Neuronal stem cell (in vitro differentiated cells): ENCODE measurements around the gene SPOP.

Experiments used
- DNase-seq: peaks from one replicate; pipeline ENCODE4 v3.0.0-alpha.2; 2013; ENCODE audit warnings: low spot score
- H2AFZ ChIP-seq: one replicate; pipeline ENCODE4 v1.6.1; 2013; ENCODE audit warnings: mild to moderate bottlenecking, low read length, inconsistent platforms
- H2AK5ac ChIP-seq: 2 replicates; pipeline ENCODE4 v1.6.1; 2013; ENCODE audit warnings: low read depth, mild to moderate bottlenecking, inconsistent platforms, low read length, moderate library complexity, mixed read lengths
- H2BK120ac ChIP-seq: 2 replicates; pipeline ENCODE4 v1.6.1; 2013; ENCODE audit warnings: low read depth, mild to moderate bottlenecking, inconsistent platforms, low read length, moderate library complexity, mixed read lengths
- H2BK12ac ChIP-seq: one replicate; pipeline ENCODE4 v1.6.1; 2013; ENCODE audit warnings: low read length, inconsistent platforms
- H2BK15ac ChIP-seq: 2 replicates; pipeline ENCODE4 v1.6.1; 2013; ENCODE audit warnings: mild to moderate bottlenecking, low read length, inconsistent platforms, mixed read lengths
- H2BK5ac ChIP-seq: one replicate; pipeline ENCODE4 v1.6.1; 2013; ENCODE audit warnings: inconsistent platforms, mild to moderate bottlenecking, low read length, moderate library complexity
- H3K14ac ChIP-seq: one replicate; pipeline ENCODE4 v1.6.1; 2013; ENCODE audit warnings: low read length, inconsistent platforms
- H3K18ac ChIP-seq: 2 replicates; pipeline ENCODE4 v1.6.1; 2013; ENCODE audit warnings: low read length, inconsistent platforms
- H3K23ac ChIP-seq: 2 replicates; pipeline ENCODE4 v1.6.1; 2013; ENCODE audit warnings: low read depth, mild to moderate bottlenecking, mixed read lengths, low read length, inconsistent platforms; ENCODE audit not compliant: poor library complexity
- H3K27ac ChIP-seq: replicated peaks from 3 replicates; pipeline ENCODE4 v1.5.1; 2013; ENCODE audit warnings: low read length, inconsistent platforms
- H3K27me3 ChIP-seq, 3 experiments: 2 replicates each; pipeline ENCODE4 v1.6.1; 2013; ENCODE audit warnings: low read length in 3 of 3, mild to moderate bottlenecking in 2 of 3, inconsistent platforms in 1 of 3, low read depth in 1 of 3, mixed read lengths in 1 of 3, moderate library complexity in 1 of 3; ENCODE audit not compliant: control insufficient read depth in 3 of 3, insufficient read depth in 3 of 3
- H3K36me3 ChIP-seq, 2 donors: replicated peaks in 1 of 2; 2 replicates each; pipeline ENCODE4 v1.6.1; 2013; ENCODE audit warnings: low read length in 2 of 2; ENCODE audit not compliant: control insufficient read depth in 2 of 2, insufficient read depth in 2 of 2
- H3K4ac ChIP-seq: 2 replicates; pipeline ENCODE4 v1.6.1; 2013; ENCODE audit warnings: inconsistent platforms, mild to moderate bottlenecking, low read length, moderate library complexity
- H3K4me1 ChIP-seq, 2 donors: 1 replicate in 1 of 2; 2 replicates in 1 of 2; pipeline ENCODE4 v1.6.1; 2013; ENCODE audit warnings: low read length in 2 of 2, low read depth in 1 of 2; ENCODE audit not compliant: control insufficient read depth in 2 of 2, insufficient read depth in 1 of 2
- H3K4me2 ChIP-seq: one replicate; pipeline ENCODE4 v1.6.1; 2013; ENCODE audit warnings: mild to moderate bottlenecking, low read length, inconsistent platforms; ENCODE audit not compliant: insufficient read depth, poor library complexity, severe bottlenecking
- H3K4me3 ChIP-seq, 2 donors: 2 replicates each; pipeline ENCODE4 v1.5.1; 2013; ENCODE audit warnings: low read length in 2 of 2, mild to moderate bottlenecking in 2 of 2, inconsistent platforms in 1 of 2, moderate library complexity in 1 of 2
- H3K79me1 ChIP-seq: one replicate; pipeline ENCODE4 v1.6.1; 2013; ENCODE audit warnings: low read depth, mild to moderate bottlenecking, inconsistent platforms, low read length, moderate library complexity
- H3K9ac ChIP-seq: one replicate; pipeline ENCODE4 v1.6.1; 2013; ENCODE audit warnings: mild to moderate bottlenecking, low read depth, low read length, inconsistent platforms; ENCODE audit not compliant: poor library complexity
- H3K9me3 ChIP-seq, 2 donors: replicated peaks in 1 of 2; 2 replicates each; pipeline versions ENCODE3 to v1.6.1; 2013; ENCODE audit warnings: low read length in 2 of 2, mild to moderate bottlenecking in 2 of 2, inconsistent platforms in 1 of 2, low read depth in 1 of 2, mixed read lengths in 1 of 2, moderate library complexity in 1 of 2; ENCODE audit not compliant: control insufficient read depth in 2 of 2, insufficient read depth in 1 of 2
- H4K8ac ChIP-seq: one replicate; pipeline ENCODE4 v1.6.1; 2013; ENCODE audit warnings: low read depth, mild to moderate bottlenecking, inconsistent platforms, low read length, moderate library complexity
- H4K91ac ChIP-seq: one replicate; pipeline ENCODE4 v1.6.1; 2013; ENCODE audit warnings: low read length, low read depth, mild to moderate bottlenecking, inconsistent platforms; ENCODE audit not compliant: poor library complexity
- WGBS, 2 donors: extraction: QIAGEN DNeasy Blood & Tissue Kit; methylation state at CpG; one replicate each; pipeline ENCODE4 v1.1.7; 2013; ENCODE audit warnings: missing lambda C conversion rate in 2 of 2, mixed read lengths in 1 of 2; ENCODE audit not compliant: insufficient read length in 2 of 2, insufficient replicate concordance in 1 of 2; ENCODE audit errors: extremely low coverage in 2 of 2; 5-methylcytosine and 5-hydroxymethylcytosine counted together

Gene SPOP

GRCh38 chr17:49664706-49665211 is 13.1 kb downstream of the SPOP start:
- no peak overlapping the region for H3K18ac ChIP-seq
- no peaks in the 10 kb centered on the region for H3K9me3 ChIP-seq
- H3K79me1 ChIP-seq: peaks cover 4% of the 10 kb centered on the region

GRCh38 chr17:49659661-49660382 is 18.1 kb downstream of the SPOP start:
- H3K9me3 ChIP-seq: no peaks in the 10 kb centered on the region
- no peak overlapping the region for H4K8ac ChIP-seq
- H3K4me2 ChIP-seq: no peak overlapping the region
- no peak overlapping the region for H3K23ac ChIP-seq
- H3K4me3 ChIP-seq: no peak overlapping the region
- no peak overlapping the region for H3K27ac ChIP-seq
- no peak overlapping the region for H2AFZ ChIP-seq
- no peak overlapping the region for H2BK5ac ChIP-seq
- no peak overlapping the region for H2AK5ac ChIP-seq
- peaks cover 2% of the 10 kb centered on the region for H3K79me1 ChIP-seq
- H3K14ac ChIP-seq: no peak overlapping the region
- H3K36me3 ChIP-seq: peaks cover 0 to 27% of the 10 kb centered on the region in 2 donors
- no peak overlapping the region for H2BK15ac ChIP-seq
- 100% methylated on average over 1 of the region's 3 CpGs; no CpG with 5 or more reads in 1 of the 2 donors for WGBS, 2 donors
- H2BK12ac ChIP-seq: no peak overlapping the region
- no peak overlapping the region for H2BK120ac ChIP-seq
- H3K18ac ChIP-seq: no peak overlapping the region
- no peak overlapping the region for H3K4ac ChIP-seq
- H3K4me1 ChIP-seq: no peaks in the 10 kb centered on the region
- H4K91ac ChIP-seq: no peak overlapping the region
- H3K27me3 ChIP-seq: no peaks in the 10 kb centered on the region
- DNase-seq: no peak
- no peak overlapping the region for H3K9ac ChIP-seq

More at GRCh38 chr17:49664706-49665211, 13.1 kb downstream of the SPOP start:
- no peak overlapping the region for H3K9ac ChIP-seq
- no peak overlapping the region for H2AFZ ChIP-seq
- H4K8ac ChIP-seq: no peak overlapping the region
- no peaks in the 10 kb centered on the region for H3K27me3 ChIP-seq
- H3K14ac ChIP-seq: no peak overlapping the region
- H3K27ac ChIP-seq: no peak overlapping the region
- H3K4me3 ChIP-seq: no peak overlapping the region
- no peak overlapping the region for H2BK5ac ChIP-seq
- H2AK5ac ChIP-seq: no peak overlapping the region
- H2BK15ac ChIP-seq: no peak overlapping the region
- no peak overlapping the region for H2BK120ac ChIP-seq
- H3K4me2 ChIP-seq: no peak overlapping the region
- no CpG with 5 or more reads among the region's 3 CpGs for WGBS, 2 donors
- no peak overlapping the region for H3K23ac ChIP-seq
- H3K4me1 ChIP-seq: no peaks in the 10 kb centered on the region
- H2BK12ac ChIP-seq: no peak overlapping the region
- DNase-seq: no peak
- no peak overlapping the region for H4K91ac ChIP-seq
- H3K36me3 ChIP-seq: peaks cover 2 to 26% of the 10 kb centered on the region in 2 donors
- H3K4ac ChIP-seq: no peak overlapping the region

- Histone ChIP-seq H3K79me1 (no peaks in the 10 kb centered on the region), H2AK5ac (no peak overlapping the region), H3K27ac (no peak overlapping the region), H3K27me3 (no peaks in the 10 kb centered on the region), H3K4me1 (no peaks in the 10 kb centered on the region), H3K14ac (no peak overlapping the region), H2BK120ac (no peak overlapping the region), H3K4ac (no peak overlapping the region), H3K9ac (no peak overlapping the region), H2BK5ac (no peak overlapping the region), H2BK15ac (no peak overlapping the region), H3K4me3 (no peak overlapping the region), H3K36me3 (peaks cover 0 to 9% of the 10 kb centered on the region in 2 donors), H2BK12ac (no peak overlapping the region), H3K4me2 (no peak overlapping the region), H3K23ac (no peak overlapping the region), H3K18ac (no peak overlapping the region), H2AFZ (no peak overlapping the region), H3K9me3 (no peaks in the 10 kb centered on the region), H4K8ac (no peak overlapping the region), H4K91ac (no peak overlapping the region)
- no CpG with 5 or more reads among the region's 1 CpG for WGBS, 2 donors
- no peak for DNase-seq
Measured at GRCh38 chr17:49656247-49656646, 21.6 kb downstream of the SPOP start.

- Histone ChIP-seq H3K27ac (no peak overlapping the region), H3K4me3 (no peak overlapping the region), H2BK120ac (no peak overlapping the region)
Measured at GRCh38 chr17:49647256-49647585, 30.7 kb downstream of the SPOP start.

More at GRCh38 chr17:49647256-49647585, 30.7 kb downstream of the SPOP start:
- Histone ChIP-seq H3K14ac (no peak overlapping the region), H3K9me3 (no peaks in the 10 kb centered on the region), H3K23ac (no peak overlapping the region), H2BK12ac (no peak overlapping the region), H3K4me1 (peaks cover 0 to 2% of the 10 kb centered on the region in 2 donors), H2BK5ac (no peak overlapping the region), H3K4ac (no peak overlapping the region), H4K91ac (no peak overlapping the region), H3K79me1 (peaks cover 2% of the 10 kb centered on the region), H4K8ac (no peak overlapping the region), H2BK15ac (no peak overlapping the region), H3K4me2 (no peak overlapping the region), H3K27me3 (no peaks in the 10 kb centered on the region), H3K36me3 (no peaks in the 10 kb centered on the region), H3K9ac (no peak overlapping the region), H2AFZ (no peak overlapping the region), H3K18ac (no peak overlapping the region), H2AK5ac (no peak overlapping the region)
- DNase-seq: no peak
- no CpG with 5 or more reads among the region's 8 CpGs for WGBS, 2 donors
